Measurements from ENCODE around the gene CCDC87.
A peak's percentile ranks its signal among the peaks of the same experiment; 100 is the strongest.
"Not testable (repeated sequence)": the region's sequence is repeated elsewhere in the genome, so short reads cannot be mapped to it uniquely, and the experiment has no call there.

The CCDC87 gene

DNA sequence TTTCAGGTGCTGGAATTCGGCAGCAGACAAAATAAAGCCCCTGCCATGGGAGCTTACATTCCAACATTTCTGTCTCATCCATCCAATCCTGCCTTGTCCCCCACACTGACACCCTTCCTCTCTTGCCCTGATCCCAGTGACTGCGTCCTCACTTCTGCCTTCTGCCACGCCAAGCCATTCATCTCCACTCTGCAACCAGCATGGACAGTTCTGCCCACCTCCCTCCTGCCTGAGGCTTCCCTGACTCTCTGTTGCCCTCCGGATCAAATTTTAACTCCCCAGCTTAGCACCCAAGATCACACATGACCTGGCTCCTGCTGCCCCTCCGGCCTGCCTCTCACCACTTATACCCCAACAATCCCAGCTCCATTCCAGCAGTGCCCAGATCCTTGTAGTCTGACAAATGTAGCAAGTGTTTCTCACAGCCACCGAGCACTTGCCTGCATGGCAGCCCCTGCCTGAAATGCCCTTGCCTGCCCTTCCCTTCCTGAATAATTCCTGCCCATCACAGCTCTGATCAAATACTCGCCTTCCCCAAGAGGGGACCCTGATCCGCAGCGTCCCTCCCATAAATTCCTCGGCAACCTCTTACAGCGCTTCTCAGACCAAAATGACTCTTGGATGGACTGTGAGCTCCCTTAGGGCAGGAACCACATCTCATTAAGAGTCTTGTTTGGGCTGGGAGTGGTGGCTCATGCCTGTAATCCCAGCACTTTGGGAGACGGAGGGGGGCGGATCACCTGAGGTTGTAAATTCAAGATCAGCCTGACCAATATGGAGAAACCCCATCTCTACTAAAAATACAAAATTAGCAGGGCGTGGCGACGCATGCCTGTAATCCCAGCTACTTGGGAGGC lies 43.9 kb downstream of the CCDC87 start:
- no peak for DNase-seq

DNA sequence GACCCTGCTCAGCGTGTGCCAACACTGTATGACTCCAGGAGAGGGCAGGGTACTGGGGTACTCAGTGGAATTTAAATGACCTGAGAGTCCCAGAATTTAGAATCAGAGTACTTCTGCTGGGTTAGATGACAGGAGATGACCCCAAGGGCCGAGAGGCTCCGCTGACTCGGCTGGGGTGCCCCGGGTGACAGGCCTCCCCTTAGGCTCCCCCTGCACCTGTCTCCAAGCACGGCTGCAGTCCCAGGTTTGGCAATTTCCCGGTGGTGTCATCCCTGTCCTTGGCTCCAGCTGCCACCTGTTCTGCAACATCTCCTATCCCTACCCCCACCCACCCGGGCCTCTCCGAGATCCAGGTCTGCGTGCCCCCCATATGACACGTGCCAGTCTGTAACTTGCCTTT lies 44.8 kb downstream of the CCDC87 start:
- no peak for DNase-seq

DNA sequence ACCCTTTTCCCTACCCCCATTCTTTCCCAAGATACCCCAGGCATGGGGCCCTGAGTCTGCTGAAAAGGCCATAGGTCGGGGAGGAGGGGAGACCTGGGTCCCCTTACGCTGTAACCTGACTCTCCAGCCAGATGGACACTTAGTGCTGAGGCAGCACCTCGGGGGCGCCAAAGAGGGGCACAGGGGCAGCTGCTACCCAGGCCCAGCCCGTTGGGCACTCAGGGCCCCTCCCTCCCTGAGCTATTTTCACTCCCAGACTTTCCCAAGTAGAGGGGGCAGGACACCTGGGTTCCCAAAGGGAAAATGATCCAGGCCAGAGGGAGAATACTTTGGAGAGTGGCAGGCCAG lies 45.2 kb downstream of the CCDC87 start:
- DNase-seq = no peak

DNA sequence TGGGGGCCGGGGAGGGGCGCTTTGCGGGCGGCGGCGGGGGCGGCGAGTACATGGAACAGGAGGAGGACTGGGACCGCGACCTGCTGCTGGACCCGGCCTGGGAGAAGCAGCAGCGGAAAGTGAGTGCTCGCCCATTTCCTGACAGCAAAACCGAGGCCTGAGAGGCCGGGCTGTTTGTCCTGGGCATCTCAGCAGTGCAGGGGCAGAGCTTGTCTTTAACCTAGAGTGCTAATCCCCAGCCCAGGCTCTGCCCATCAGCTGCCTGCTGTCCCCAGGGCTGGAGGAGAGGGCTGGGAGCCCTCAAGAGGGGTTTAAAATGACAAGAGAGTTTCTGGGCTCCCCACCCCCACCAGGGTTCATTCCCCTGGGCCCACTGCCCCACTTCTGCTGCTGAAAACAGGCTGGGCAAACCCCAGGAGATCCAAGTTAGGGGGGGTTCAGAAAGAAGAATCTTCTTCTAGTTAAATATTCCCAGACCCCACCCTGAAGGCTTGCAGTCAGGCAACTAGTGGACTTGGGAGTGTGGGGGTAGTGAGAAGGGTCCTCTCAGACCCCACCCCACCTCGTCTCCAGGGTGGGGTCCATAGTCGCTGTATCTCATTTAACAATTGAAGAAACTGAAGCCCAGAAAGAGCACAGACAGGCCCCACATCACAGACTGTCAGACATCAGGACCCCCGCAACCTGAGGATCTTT lies 45.7 kb downstream of the CCDC87 start:
- DNase-seq = no peak

DNA sequence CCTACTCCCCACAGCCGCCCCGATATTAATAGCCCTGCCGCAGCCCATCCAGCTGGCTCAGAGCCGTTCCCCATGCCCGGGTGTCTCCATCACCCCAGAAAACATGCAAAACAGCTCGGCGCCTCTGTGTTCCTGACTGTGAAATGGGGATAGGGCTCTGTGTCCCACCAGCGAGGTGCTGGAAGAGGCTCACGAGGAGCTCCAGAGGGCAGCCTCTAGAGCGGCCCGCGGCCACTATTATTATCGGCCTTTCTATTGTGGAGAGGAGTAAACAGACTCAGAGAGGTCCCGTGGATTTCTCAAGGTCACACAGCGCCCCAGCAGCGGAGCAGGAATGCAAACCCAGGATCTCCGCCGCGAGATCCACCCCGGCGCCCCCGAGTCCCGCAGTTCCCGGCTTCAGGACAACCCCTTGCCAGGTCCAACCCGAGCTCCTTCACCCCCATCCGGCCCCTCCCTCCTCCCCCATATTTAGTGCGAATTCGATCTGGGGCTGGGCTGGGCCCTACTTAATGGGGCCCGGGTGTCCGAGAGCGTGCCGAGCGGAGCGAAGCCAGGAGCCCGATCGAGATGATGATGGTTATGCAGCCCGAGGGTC lies 46.4 kb downstream of the CCDC87 start, which contains the start of gene ACTN3:
Gene ACTN3, plus strand, starts transcription at position 536 of the 598 bp plus-strand sequence. Its CDS starts 35 bp downstream, at position 571.
- DNase-seq = no peak

DNA sequence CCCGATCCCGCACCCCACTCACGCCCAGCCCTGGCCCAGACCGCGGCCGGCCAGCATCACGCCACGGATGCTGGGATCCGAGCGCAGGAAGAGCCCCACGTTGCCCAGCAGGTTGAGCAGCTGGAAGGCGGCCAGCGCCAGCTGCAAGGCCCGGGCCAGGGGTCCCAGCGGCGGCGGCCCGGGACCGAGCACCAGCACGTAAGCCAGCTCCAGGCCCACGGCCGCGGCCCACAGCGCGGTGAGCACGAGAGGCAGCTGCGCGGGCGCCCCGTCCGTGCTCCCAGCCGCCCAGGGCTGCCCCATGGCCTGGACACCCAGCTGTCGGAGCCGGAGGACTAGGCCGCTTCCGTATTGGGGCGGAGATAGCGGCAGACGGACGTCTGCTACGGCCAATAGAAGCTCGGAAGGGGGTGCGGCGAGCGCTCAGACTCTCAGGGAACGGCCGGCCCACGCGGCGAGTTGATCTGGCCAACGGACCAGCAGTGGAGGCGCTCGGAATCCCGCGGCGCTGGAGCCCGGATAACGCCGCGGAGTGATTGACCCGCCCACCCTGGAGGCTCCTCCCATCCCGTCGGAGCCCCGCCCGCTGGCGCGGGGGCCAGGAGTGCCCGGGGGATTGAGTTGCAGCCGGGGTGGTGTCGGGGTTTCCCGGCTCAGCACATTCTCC lies 47.0 kb downstream of the CCDC87 start, which contains the start of gene ZDHHC24:
Gene ZDHHC24, minus strand, starts transcription at position 348 of the 667 bp plus-strand sequence. Its CDS starts 45 bp downstream, at position 303.
- peak; percentile 69 for DNase-seq

DNA sequence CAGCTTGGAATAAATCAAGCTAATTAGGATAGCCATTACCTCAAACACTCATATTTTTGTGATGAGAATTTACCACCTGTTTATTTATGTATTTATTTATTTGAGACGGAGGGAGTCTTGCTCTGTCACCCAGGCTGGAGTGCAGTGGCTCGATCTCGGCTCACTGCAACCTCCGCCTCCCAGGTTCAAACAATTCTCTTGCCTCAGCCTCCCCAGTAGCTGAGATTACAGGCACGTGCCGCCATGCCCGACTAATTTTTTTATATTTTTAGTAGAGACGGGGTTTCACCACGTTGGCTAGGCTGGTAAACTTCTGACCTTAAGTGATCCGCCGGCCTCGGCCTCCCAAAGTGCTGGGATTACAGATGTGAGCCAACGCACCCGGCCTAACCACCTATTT lies 47.9 kb downstream of the CCDC87 start:
- DNase-seq = not testable (repeated sequence)

DNA sequence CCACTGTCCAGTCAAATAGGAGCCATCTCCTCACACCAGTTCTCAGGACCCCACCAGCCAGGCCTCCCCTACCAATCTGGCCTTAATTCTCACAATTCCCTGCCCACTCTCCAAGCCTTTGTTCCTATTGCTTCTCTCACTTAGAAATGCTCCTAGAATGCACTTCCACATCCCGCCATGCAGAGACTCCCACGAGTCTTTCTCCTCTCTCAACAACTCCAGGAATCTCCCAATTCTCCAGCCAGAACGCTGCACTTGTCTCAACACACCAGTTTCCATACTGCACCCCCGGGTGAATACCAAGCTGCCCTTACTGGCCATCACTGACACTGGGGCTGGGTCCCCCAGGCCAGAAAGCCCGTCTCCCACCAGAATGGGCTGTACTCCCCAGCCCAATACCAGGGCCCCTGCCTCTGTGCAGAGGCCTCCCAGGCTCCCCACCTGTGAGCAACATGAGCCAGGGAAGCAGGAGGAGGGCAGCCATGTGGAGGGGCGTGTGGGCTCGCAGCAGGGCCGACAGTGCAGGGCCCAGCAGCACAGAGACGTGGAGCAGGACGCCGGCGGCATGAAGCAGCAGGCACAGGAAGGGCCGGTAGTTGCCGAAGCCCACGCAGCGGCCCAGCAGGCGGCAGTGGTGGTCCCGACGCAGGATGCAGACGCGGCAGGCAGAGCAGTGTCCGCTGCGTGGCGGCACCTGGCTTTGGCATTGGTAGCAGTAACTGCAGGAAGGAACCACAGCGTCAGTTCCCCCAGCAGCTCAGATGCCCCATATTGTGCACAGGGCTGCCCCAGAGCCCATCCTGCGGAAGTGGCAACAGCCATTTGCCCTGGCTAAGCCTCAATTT lies 49.4 kb downstream of the CCDC87 start:
- DNase-seq = no peak

DNA sequence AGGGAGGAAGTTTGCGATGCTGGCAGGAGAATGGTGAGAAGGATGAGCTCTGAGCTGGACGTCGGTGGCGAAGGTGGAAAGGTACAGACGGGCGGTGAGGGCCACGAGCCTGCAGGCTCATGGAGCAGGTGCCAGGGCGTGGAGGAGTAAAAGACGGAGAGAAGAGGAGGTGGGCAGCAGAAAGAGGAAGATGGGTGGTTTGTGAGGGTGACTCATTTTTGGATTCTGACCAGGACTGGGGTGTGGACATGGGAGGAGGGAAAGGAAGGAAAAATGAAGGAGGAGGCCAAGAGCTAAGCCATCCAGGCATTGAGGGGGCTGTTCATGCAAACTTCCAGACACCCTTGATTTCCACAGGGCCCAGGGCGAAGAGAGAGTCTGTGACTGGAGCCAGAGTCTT lies 50.5 kb downstream of the CCDC87 start:
- DNase-seq = no peak

DNA sequence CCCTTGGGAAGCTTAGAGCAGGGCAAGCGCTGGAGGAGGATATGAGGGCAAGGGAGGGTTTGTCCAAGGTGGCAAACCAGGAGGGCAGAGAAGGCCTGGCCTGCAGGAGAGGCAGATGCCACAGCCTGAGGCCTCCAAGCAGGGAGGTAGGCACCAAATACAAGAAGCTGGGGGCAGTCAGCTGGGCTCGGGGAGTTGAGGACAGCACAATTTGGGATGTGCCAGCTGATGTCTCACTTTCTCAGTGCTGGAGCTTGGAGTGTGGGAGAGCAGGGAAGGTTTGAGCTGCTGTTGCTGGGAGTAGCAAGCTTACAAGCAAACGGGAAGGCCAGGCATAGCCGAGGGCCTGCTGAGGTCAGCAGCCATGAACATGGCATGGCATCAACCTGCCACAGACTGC lies 51.0 kb downstream of the CCDC87 start:
- DNase-seq = no peak

DNA sequence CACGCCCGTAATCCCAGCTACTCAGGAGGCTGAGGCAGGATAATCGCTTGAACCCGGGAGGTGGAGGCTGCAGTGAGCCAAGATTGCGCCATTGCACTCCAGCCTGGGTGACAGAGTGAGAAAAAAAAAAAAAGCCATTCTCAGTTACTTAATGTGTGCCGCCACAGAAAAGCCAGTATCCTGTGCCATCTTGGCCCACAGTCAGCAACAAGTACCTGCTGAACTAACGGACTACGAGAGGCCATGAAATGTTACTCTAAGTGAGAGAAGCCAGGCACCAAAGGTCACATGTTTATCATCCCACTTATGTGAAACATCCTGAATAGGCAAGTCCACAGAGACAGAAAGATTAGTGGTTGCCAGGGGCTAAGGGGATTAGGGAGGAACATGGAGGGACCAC lies 52.3 kb downstream of the CCDC87 start:
- DNase-seq = not testable (repeated sequence)

All from NCI-H2107 (cell line).